OCI-LY7 (cell line): ENCODE data around the gene TRAPPC3L. TPM values are rescaled to one million over a fixed set of nuclear protein-coding genes. Genes with fewer than 3 reads are reported as not detected.

Source experiments
- BruUV-seq: library from RNA; stranded (reverse); fragments of 400-500 nt; replicated peaks from 2 replicates; lab custom pipeline; 2021; lab: Mats Ljungman, UMichigan
- CTCF ChIA-PET: fragments of 300-600 bp; sonication (Branson Sonifier 250); formaldehyde crosslinking; loops from one replicate; lab custom pipeline; 2022; ENCODE audit warnings: antibody characterized with exemption; ENCODE audit not compliant: unreplicated experiment; lab: Charles Lee
- POLR2A ChIA-PET: fragments of 300-600 bp; sonication (Branson Sonifier 250); formaldehyde crosslinking; loops from one replicate; lab custom pipeline; 2022; ENCODE audit warnings: antibody characterized with exemption; lab: Charles Lee
- DNase-seq: peaks from one replicate; pipeline ENCODE4 v3.0.0-alpha.2; 2015; ENCODE audit warnings: low spot score
- H2AFZ ChIP-seq: fragments of 200-600 bp; sonication (generic), shearing (Covaris generic); 2 replicates; pipeline ENCODE4 v1.6.1; 2014; ENCODE audit warnings: mild to moderate bottlenecking, antibody characterized with exemption, low read length, moderate library complexity
- H3K27ac ChIP-seq: fragments of 200-600 bp; sonication (generic); 2 replicates; pipeline ENCODE4 v1.5.1; 2014; ENCODE audit warnings: mixed run types, low read depth, mild to moderate bottlenecking, moderate library complexity, low read length, inconsistent platforms; ENCODE audit not compliant: poor library complexity, severe bottlenecking
- H3K36me3 ChIP-seq: fragments of 200-600 bp; sonication (generic); 2 replicates; pipeline ENCODE4 v1.6.1; 2014; ENCODE audit warnings: mild to moderate bottlenecking, antibody characterized with exemption, low read length, moderate library complexity, mixed read lengths; ENCODE audit not compliant: insufficient read depth
- H3K4me1 ChIP-seq: fragments of 200-600 bp; sonication (generic); 2 replicates; pipeline ENCODE4 v1.5.1; 2014; ENCODE audit warnings: mild to moderate bottlenecking, low read length; ENCODE audit not compliant: insufficient read depth, poor library complexity, severe bottlenecking
- H3K4me2 ChIP-seq: fragments of 200-600 bp; sonication (generic); 2 replicates; pipeline ENCODE4 v1.6.1; 2014; ENCODE audit warnings: mild to moderate bottlenecking, low read length
- H3K4me3 ChIP-seq: fragments of 200-600 bp; sonication (generic); 2 replicates; pipeline ENCODE4 v1.5.1; 2014; ENCODE audit warnings: mild to moderate bottlenecking, low read depth, low read length; ENCODE audit not compliant: poor library complexity, severe bottlenecking
- H3K79me2 ChIP-seq: fragments of 200-600 bp; sonication (generic); 2 replicates; pipeline ENCODE4 v1.6.1; 2016; ENCODE audit warnings: low read depth, mild to moderate bottlenecking, low read length, moderate library complexity, mixed read lengths; ENCODE audit not compliant: insufficient read depth
- H3K9me2 ChIP-seq: fragments of 200-600 bp; sonication (generic); 2 replicates; pipeline ENCODE4 v1.6.1; 2016; ENCODE audit warnings: mild to moderate bottlenecking, low read length, mixed read lengths; ENCODE audit not compliant: insufficient read depth
- H3K9me3 ChIP-seq: fragments of 200-600 bp; sonication (generic); 2 replicates; pipeline ENCODE4 v1.6.1; 2014; ENCODE audit warnings: mild to moderate bottlenecking, mixed run types, low read length, mixed read lengths
- H4K20me1 ChIP-seq: fragments of 200-600 bp; sonication (generic); 2 replicates; pipeline ENCODE4 v1.6.1; 2014; ENCODE audit warnings: mild to moderate bottlenecking, antibody characterized with exemption, low read length, moderate library complexity, mixed read lengths; ENCODE audit not compliant: insufficient read depth
- EZH2phosphoT487 ChIP-seq: fragments of 200-600 bp; sonication (generic); IDR thresholded peaks from 2 replicates; pipeline ENCODE4 v1.6.1; 2018; ENCODE audit warnings: low read depth, borderline replicate concordance, mild to moderate bottlenecking, mixed run types, antibody characterized with exemption, low read length, moderate library complexity, mixed read lengths
- intact Hi-C: fragments of 100-400 bp; cut with micrococcal nuclease; formaldehyde crosslinking; loops from one replicate; pipeline ENCODE4 v1.10.0; 2022; ENCODE audit not compliant: unreplicated experiment
- total RNA-seq, 2 experiments: library from RNA; depleted of rRNA in 1 of 2; stranded (reverse); fragments of >200 nt in 1 of 2; shearing (Covaris generic) in 1 of 2; gene quantifications; 2 replicates each; pipeline ENCODE4 v1.2.3, GENCODE V29; 2014 to 2022
- TF ChIP-seq, protein P1 (sequence below): fragments of 200-600 bp; sonication (generic); conservative IDR thresholded peaks from 2 replicates; pipeline ENCODE4 v1.5.1; 2014; ENCODE audit warnings: mild to moderate bottlenecking, antibody characterized with exemption, low read length, moderate library complexity, mixed read lengths

Gene TRAPPC3L
- total RNA-seq, 2 experiments from 2014 or later, result not detected

DNA sequence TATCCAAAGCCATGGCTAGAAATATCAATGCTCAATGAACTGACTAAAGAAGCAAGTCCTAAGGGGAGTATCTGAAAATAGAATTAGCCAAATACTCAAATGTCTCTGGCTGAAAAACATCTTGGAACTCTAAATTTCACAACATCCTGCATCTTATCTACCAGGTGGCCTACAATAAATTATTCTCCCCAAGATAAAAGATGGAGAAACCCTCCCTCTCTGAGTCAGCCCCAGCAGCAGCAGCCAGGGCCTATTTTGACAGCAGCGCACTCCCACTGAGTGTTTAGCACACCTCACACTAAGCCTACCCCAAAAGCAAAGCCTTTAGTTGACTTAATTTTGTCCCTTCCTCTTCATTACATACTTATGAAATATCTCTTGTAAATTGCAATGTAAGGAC, 78.4 kb downstream of the TRAPPC3L start:
- TF ChIP-seq, protein P1, sequence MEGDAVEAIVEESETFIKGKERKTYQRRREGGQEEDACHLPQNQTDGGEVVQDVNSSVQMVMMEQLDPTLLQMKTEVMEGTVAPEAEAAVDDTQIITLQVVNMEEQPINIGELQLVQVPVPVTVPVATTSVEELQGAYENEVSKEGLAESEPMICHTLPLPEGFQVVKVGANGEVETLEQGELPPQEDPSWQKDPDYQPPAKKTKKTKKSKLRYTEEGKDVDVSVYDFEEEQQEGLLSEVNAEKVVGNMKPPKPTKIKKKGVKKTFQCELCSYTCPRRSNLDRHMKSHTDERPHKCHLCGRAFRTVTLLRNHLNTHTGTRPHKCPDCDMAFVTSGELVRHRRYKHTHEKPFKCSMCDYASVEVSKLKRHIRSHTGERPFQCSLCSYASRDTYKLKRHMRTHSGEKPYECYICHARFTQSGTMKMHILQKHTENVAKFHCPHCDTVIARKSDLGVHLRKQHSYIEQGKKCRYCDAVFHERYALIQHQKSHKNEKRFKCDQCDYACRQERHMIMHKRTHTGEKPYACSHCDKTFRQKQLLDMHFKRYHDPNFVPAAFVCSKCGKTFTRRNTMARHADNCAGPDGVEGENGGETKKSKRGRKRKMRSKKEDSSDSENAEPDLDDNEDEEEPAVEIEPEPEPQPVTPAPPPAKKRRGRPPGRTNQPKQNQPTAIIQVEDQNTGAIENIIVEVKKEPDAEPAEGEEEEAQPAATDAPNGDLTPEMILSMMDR, result no peak
- no peak for TF ChIP-seq EZH2phosphoT487
- no peaks in the 10 kb centered on the region for H3K36me3 ChIP-seq
- H3K9me3 ChIP-seq, result no peaks in the 10 kb centered on the region
- no peak overlapping the region for H3K4me2 ChIP-seq
- H2AFZ ChIP-seq, result no peak overlapping the region
- no peaks in the 10 kb centered on the region for H4K20me1 ChIP-seq
- intact Hi-C loops, result no loop called here
- POLR2A ChIA-PET, result interaction anchor here (0.7 kb wide), 1 partner anchor 33 kb away, joined by 4 read pairs; no protein-coding TSS in a partner anchor
- H3K79me2 ChIP-seq, result no peaks in the 10 kb centered on the region
- no peak overlapping the region for H3K27ac ChIP-seq
- no TSS peak for BruUV-seq
- CTCF ChIA-PET, result no interaction called here
- no peak for DNase-seq
- no peak overlapping the region for H3K4me3 ChIP-seq
- peaks cover 5% of the 10 kb centered on the region for H3K4me1 ChIP-seq
- H3K9me2 ChIP-seq, result no peaks in the 10 kb centered on the region

DNA sequence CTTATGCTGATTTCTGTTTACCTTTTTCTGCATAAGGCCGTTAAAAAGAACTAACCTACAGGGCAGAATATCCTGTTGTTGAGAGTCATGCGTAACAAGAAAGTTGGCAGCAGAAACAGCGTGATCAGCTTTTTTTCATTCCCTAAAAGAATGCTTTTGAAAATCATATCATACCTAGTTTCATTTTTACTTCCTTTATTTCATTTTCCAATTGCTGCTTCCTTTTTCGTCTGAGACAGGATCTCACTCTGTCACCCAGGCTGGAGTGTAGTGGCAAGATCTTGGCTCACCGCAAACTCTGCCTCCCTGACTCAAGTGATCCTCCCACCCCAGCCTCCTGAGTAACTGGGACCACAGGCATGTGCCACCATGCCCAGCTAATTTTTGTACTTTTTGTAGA, 80.2 kb downstream of the TRAPPC3L start:
- H2AFZ ChIP-seq, result no peak overlapping the region
- peak; percentile 5 for DNase-seq
- H3K4me2 ChIP-seq, result no peak overlapping the region
- no peaks in the 10 kb centered on the region for H3K36me3 ChIP-seq
- H3K9me2 ChIP-seq, result no peaks in the 10 kb centered on the region
- no peaks in the 10 kb centered on the region for H4K20me1 ChIP-seq
- H3K4me1 ChIP-seq, result peaks cover 5% of the 10 kb centered on the region
- no peak overlapping the region for H3K27ac ChIP-seq
- CTCF ChIA-PET, result no interaction called here
- H3K9me3 ChIP-seq, result no peaks in the 10 kb centered on the region
- no peaks in the 10 kb centered on the region for H3K79me2 ChIP-seq
- POLR2A ChIA-PET, result no interaction called here
- BruUV-seq, result no TSS peak
- H3K4me3 ChIP-seq, result no peak overlapping the region
- intact Hi-C loops, result no loop called here
- TF ChIP-seq, protein P1, result no peak
- no peak for TF ChIP-seq EZH2phosphoT487

DNA sequence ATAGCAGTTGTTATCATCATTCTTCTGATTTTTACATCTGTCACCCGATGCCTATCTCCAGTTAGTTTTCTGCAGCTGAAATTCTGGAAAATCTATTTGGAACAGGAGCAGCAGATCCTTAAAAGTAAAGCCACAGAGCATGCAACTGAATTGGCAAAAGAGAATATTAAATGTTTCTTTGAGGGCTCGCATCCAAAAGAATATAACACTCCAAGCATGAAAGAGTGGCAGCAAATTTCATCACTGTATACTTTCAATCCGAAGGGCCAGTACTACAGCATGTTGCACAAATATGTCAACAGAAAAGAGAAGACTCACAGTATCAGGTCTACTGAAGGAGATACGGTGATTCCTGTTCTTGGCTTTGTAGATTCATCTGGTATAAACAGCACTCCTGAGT, 82.2 kb downstream of the TRAPPC3L start:
- H3K79me2 ChIP-seq, result no peaks in the 10 kb centered on the region
- no peak overlapping the region for H3K27ac ChIP-seq
- no peaks in the 10 kb centered on the region for H4K20me1 ChIP-seq
- ChIA-PET POLR2A (interaction anchor here (0.6 to 1.8 kb wide), 7 partner anchors 12 to 573 kb away, joined by 3 to 6 read pairs (median 3); no protein-coding TSS in a partner anchor), CTCF (no interaction called here)
- H3K4me3 ChIP-seq, result no peak overlapping the region
- no peak for DNase-seq
- no peak overlapping the region for H2AFZ ChIP-seq
- H3K4me1 ChIP-seq, result peaks cover 5% of the 10 kb centered on the region
- no peak overlapping the region for H3K4me2 ChIP-seq
- H3K9me3 ChIP-seq, result no peaks in the 10 kb centered on the region
- intact Hi-C loops, result loop anchor here (5.0 kb wide), 1 partner anchor 181 kb away; no protein-coding TSS in a partner anchor
- no peak for TF ChIP-seq EZH2phosphoT487
- TF ChIP-seq, protein P1, result no peak
- H3K9me2 ChIP-seq, result no peaks in the 10 kb centered on the region
- BruUV-seq, result no TSS peak
- H3K36me3 ChIP-seq, result no peaks in the 10 kb centered on the region
